Suprapubic skin (tissue), 4 donors: ENCODE results near the gene NAALADL2. TPM values are rescaled to one million over a fixed set of nuclear protein-coding genes. Genes with fewer than 3 reads are reported as not detected.

ENCODE experiments used
- DNase-seq, 2 donors: peaks; one replicate each; pipeline ENCODE4 v3.0.0-alpha.2; 2019; ENCODE audit warnings: low spot score in 2 of 2
- H3K27ac ChIP-seq: fragments of 200-600 bp; sonication (generic); one replicate; pipeline ENCODE4 v1.5.1; 2019
- H3K27me3 ChIP-seq: fragments of 200-600 bp; sonication (generic); one replicate; pipeline ENCODE4 v1.5.1; 2019
- H3K36me3 ChIP-seq: fragments of 200-600 bp; sonication (generic); one replicate; pipeline ENCODE4 v1.5.1; 2019
- H3K4me1 ChIP-seq: fragments of 200-600 bp; sonication (generic); one replicate; pipeline ENCODE4 v1.5.1; 2019
- H3K4me3 ChIP-seq: fragments of 200-600 bp; sonication (generic); one replicate; pipeline ENCODE4 v1.5.1; 2019; ENCODE audit warnings: mild to moderate bottlenecking
- H3K9me3 ChIP-seq: fragments of 200-600 bp; sonication (generic); one replicate; pipeline ENCODE4 v1.5.1; 2019
- EP300 ChIP-seq: sonication (generic); formaldehyde crosslinking; IDR thresholded peaks from one replicate; pipeline ENCODE4 v1.6.1; 2017; ENCODE audit warnings: antibody characterized with exemption
- POLR2A ChIP-seq, 2 donors: fragments of 450-650 bp; IDR thresholded peaks; one replicate each; pipeline ENCODE4 v1.6.1; 2017; ENCODE audit warnings: antibody characterized with exemption in 2 of 2, mild to moderate bottlenecking in 2 of 2, moderate library complexity in 2 of 2
- POLR2AphosphoS5 ChIP-seq, 3 donors: sonication (generic); formaldehyde crosslinking; IDR thresholded peaks; one replicate each; pipeline ENCODE4 v1.6.1; 2017; ENCODE audit warnings: antibody characterized with exemption in 3 of 3
- WGBS: methylation state at CpG from one replicate; pipeline ENCODE4 v1.1.5; 2018; 5-methylcytosine and 5-hydroxymethylcytosine counted together
- total RNA-seq, 4 donors: library from RNA; depleted of rRNA; stranded (reverse); fragments of >200 nt; gene quantifications; one replicate each; pipeline ENCODE4 v1.1.0, GENCODE V29; 2016
- TF ChIP-seq, protein P1 (sequence below), 2 donors: fragments of 200-600 bp in 1 of 2; fragments of 450-650 bp in 1 of 2; sonication (generic) in 1 of 2; IDR thresholded peaks; one replicate each; pipeline ENCODE4 v1.5.1; 2016 to 2019; ENCODE audit warnings: antibody characterized with exemption in 2 of 2, mild to moderate bottlenecking in 1 of 2, moderate library complexity in 1 of 2

NAALADL2 gene
- total RNA-seq, 4 donors from 2014 or later: 4.0 to 10.5 (median 8.5) TPM

DNA sequence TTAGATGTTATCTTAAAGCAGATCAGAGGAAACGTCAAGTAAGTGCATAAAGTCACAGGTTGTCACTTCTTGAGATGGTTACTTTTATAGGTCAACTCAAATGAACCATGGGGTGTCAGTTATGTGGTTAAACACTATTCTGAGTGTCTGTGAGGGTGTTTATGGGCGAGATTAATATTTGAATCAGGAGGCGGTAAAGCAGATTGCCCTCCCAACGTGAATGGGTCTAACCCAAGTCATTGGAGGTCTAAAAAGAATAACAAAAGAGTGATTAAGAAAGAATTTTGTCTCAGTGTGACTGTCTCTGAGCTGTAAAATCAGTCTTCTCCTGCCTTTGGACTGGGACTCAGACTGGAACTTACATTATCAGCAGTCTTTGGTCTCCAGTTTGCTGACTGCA, 977.5 kb downstream of the NAALADL2 start:
- no peaks in the 10 kb centered on the region for H3K27me3 ChIP-seq
- no peak for DNase-seq
- H3K4me3 ChIP-seq: no peak overlapping the region
- WGBS: 77% methylated on average over 4 of the region's 4 CpGs
- no peak overlapping the region for H3K27ac ChIP-seq
- TF ChIP-seq POLR2AphosphoS5 (IDR thresholded peaks at IDR 0.05) (no peak), EP300 (no peak), POLR2A (IDR thresholded peaks at IDR 0.05) (no peak)
- no peaks in the 10 kb centered on the region for H3K36me3 ChIP-seq
- no peaks in the 10 kb centered on the region for H3K9me3 ChIP-seq
- H3K4me1 ChIP-seq: no peaks in the 10 kb centered on the region

DNA sequence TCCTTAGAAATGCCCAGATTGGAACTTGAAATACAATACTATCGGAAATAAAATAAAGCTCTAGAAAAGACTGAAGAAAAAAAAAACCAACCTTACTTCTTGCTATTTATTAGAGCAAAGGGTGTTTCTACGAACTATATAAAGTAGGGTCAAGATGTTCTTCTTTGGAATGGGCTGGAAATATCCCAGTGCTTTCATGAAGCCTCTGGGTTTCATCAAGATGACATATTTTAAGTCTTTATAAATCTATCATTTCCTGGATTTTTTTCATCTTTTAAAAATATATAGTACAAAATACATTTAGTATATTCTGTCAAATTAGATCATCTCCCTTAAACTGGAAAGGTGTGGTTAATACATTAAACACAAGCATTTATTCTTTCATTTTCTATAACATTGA, 978.8 kb downstream of the NAALADL2 start:
- Histone ChIP-seq H3K27me3 (no peaks in the 10 kb centered on the region), H3K36me3 (no peaks in the 10 kb centered on the region), H3K27ac (no peak overlapping the region), H3K4me3 (no peak overlapping the region), H3K9me3 (no peaks in the 10 kb centered on the region), H3K4me1 (no peaks in the 10 kb centered on the region)
- TF ChIP-seq POLR2A (IDR thresholded peaks at IDR 0.05) (no peak), EP300 (no peak)
- TF ChIP-seq, protein P1, sequence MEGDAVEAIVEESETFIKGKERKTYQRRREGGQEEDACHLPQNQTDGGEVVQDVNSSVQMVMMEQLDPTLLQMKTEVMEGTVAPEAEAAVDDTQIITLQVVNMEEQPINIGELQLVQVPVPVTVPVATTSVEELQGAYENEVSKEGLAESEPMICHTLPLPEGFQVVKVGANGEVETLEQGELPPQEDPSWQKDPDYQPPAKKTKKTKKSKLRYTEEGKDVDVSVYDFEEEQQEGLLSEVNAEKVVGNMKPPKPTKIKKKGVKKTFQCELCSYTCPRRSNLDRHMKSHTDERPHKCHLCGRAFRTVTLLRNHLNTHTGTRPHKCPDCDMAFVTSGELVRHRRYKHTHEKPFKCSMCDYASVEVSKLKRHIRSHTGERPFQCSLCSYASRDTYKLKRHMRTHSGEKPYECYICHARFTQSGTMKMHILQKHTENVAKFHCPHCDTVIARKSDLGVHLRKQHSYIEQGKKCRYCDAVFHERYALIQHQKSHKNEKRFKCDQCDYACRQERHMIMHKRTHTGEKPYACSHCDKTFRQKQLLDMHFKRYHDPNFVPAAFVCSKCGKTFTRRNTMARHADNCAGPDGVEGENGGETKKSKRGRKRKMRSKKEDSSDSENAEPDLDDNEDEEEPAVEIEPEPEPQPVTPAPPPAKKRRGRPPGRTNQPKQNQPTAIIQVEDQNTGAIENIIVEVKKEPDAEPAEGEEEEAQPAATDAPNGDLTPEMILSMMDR (IDR thresholded peaks at IDR 0.05): no peak
- 75% methylated on average over 2 of the region's 2 CpGs for WGBS
- no peak for DNase-seq

DNA sequence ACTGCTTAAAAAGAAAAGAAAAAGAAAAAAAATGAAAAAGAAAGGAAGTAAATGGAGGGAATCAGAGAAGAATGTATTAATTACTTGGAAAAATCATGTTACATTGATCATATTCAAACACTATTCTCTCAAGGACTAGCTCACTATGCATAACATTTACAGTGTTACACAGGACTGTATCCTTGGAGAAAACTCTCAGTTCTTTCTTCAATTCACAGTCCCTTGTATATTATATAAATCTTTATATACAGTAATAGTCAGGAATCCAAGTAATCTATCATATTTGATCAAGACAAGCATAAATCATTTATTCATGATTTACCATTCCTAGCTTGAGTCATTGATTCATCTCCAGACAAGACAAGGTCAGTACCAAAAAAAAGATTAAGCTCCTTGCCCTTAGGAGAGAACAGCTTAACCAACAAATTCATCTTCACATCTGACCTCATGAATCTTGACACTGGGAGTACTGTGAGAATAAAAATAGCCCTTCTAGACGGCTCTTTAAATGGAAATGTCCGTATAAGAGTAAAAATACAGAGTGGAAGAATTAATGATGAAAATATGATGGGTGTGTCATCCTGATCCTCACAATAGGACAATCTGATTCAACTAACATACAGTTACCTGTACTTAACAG, 980.4 kb downstream of the NAALADL2 start:
- Histone ChIP-seq H3K36me3 (no peaks in the 10 kb centered on the region), H3K9me3 (no peaks in the 10 kb centered on the region), H3K4me1 (no peaks in the 10 kb centered on the region), H3K27ac (no peak overlapping the region), H3K27me3 (no peaks in the 10 kb centered on the region), H3K4me3 (no peak overlapping the region)
- TF ChIP-seq, protein P1 (IDR thresholded peaks at IDR 0.05): no peak
- WGBS: 66% methylated on average over 2 of the region's 2 CpGs
- DNase-seq: no peak

GRCh38 chr3:175851541-175851940, 992.4 kb downstream of the NAALADL2 start:
- H3K27me3 ChIP-seq: no peaks in the 10 kb centered on the region
- WGBS: 92% methylated on average over 7 of the region's 7 CpGs
- no peaks in the 10 kb centered on the region for H3K4me1 ChIP-seq
- no peaks in the 10 kb centered on the region for H3K9me3 ChIP-seq
- TF ChIP-seq POLR2A (IDR thresholded peaks at IDR 0.05) (no peak), POLR2AphosphoS5 (IDR thresholded peaks at IDR 0.05) (no peak), EP300 (no peak)
- TF ChIP-seq, protein P1 (IDR thresholded peaks at IDR 0.05): no peak
- no peaks in the 10 kb centered on the region for H3K36me3 ChIP-seq
- no peak overlapping the region for H3K4me3 ChIP-seq
- H3K27ac ChIP-seq: no peak overlapping the region
- no peak for DNase-seq

DNA sequence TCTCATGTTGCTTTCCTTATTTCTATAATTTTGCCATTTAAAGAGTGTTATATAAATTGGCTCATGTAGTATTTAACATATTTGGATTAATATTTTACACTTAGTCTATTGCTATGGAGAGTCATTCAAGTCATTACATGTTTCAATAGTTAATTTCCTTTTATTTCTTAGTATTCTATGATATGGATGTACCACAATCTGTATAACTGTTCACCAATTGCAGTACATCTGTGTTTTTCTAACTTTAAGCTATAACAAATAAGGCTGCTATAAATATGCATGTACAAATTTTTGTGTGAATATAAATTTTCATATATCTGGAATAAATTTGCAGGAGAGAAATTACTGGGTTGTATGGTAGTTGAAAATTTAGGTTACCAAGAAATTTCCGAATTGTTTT, 993.4 kb downstream of the NAALADL2 start:
- Histone ChIP-seq H3K27me3 (no peaks in the 10 kb centered on the region), H3K36me3 (no peaks in the 10 kb centered on the region), H3K4me3 (no peak overlapping the region), H3K27ac (no peak overlapping the region), H3K4me1 (no peaks in the 10 kb centered on the region), H3K9me3 (no peaks in the 10 kb centered on the region)
- WGBS: 89% methylated on average over 1 of the region's 1 CpG
- no peak for DNase-seq
- TF ChIP-seq, protein P1 (IDR thresholded peaks at IDR 0.05): no peak
- TF ChIP-seq POLR2A (IDR thresholded peaks at IDR 0.05) (no peak), POLR2AphosphoS5 (IDR thresholded peaks at IDR 0.05) (no peak)
